GM21528 (cell line): ENCODE results near the gene SHOX.

ENCODE experiments used
- ATAC-seq: cut with Tn5 transposase; IDR thresholded peaks from one replicate; pipeline ENCODE4 v1.9.1; 2021; ENCODE audit warnings: mild to moderate bottlenecking, moderate library complexity; ENCODE audit not compliant: unreplicated experiment, low FRiP score

Gene SHOX

DNA sequence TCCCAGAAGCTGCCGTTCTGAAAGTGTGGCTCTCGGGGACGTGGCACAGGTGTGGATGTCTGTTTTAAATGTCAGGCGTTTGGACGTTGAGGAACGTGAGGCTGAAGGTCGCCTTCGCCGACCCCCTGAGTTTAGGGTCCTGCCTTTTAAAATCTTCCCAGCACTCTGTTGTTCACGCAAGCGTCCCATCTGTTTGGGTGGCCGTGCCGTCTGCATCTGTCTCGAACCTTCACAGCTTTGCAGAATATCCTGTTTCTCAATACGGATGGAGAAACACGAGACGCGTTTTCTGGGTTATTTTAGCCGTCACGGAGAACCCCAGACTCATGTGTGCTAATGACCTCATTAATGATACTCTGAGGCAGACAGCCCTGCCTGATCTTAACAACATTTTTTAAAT, 31.5 kb downstream of the SHOX start:
- no peak for ATAC-seq

- no peak for ATAC-seq
These were observed 33.2 kb downstream of the SHOX start for GRCh38 chrX:663841-664240.

DNA sequence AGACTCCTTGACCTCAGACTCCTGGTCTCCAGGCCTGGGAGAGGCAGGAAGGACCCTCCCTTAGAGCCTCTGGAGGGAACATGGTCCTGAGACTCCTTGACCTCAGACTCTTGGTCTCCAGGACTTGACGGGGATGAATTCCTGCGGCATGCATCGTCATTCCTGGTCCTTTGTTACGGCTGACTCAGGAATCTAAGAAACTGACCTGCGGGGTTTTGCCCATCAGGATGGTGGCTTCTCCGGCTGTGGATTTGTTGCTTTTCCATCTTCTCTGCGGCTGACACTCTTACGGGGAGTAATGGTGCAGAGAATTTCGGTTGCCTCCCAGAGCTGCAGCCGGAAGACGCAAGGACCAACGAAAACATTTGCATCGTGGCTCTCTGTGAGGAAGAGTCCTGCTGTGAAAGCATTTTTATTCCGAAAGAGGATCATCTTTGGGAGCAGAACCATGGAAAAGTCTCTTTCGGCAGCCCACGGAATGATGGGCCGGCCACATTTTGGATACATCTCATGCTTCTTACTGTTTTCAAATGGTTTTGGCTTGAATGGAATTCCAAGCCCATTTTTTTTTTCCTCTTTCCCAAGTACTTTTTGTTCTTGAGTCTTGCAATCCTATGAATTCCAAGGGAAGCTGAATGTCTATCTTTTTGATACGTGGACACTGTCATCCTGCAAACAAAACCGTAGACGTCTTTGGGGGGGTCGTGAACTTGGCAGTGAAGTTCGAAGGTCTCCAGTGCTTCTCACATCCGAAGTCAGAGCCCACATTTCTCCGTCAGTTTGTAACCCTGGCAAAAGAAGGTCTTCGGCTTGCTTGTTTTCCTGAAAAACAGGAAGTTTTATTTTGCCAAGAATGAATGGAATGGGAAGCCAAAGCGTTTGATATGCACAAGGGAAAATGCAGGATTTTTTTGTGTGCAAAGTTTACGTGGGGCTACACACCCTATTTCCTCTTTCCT, 36.5 kb downstream of the SHOX start:
- no peak for ATAC-seq

DNA sequence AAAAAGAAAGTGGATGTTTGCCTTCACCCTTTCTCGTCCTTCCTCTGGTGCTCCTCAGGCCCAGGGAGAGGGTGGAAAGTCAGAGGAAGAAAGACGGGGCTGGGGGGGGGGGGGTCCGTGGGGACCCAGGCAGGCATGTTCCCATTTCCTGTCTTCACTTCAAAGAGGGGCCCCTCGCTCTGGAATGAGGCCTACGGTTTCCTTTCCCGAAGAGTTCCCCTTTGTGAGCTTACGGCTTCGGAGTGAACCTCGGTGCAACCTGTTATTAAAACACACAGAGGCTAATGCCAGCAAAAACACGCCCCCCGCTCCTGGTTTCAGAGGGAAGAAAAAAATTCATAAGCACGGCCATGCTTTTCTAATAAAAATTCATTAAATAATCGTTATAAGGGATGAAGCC, 40.1 kb downstream of the SHOX start:
- no peak for ATAC-seq

DNA sequence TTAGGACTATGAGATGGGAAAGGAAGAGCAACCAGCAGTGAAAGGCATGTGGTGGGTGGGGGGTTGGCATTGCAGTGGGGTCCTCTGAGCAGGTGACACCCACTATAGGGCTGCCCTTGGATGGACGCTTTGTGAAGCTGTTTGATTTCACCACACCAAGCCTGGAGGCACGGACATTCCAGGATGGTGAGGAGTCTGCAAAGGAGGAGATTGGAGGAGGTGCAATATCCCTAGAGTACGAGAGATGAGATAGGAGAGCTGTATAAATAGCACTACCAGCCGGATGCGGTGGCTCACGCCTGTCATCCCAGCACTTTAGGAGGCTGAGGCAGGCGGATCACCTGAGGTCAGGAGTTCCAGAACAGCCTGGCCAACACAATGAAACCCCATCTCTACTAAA, 42.3 kb downstream of the SHOX start:
- ATAC-seq = no peak

GRCh38 chrX:675279-675954, 44.8 kb downstream of the SHOX start:
- ATAC-seq = no peak

DNA sequence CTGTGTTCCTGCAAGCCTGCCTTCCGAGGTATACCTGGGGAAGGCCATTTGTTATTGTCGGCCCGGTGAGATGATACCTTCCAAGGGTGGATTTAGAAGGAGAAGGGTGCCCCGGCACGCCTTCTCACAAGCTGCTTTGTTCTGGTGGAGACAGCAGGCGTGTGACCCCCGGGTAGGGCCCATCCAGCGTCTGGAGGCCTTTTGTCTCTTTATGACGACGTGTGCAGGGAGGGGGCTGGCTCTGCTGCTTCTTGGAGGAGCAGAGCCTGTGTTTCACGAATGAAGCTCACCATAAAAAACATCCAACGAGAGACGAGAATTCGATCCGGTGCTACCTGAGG, 45.3 kb downstream of the SHOX start:
- ATAC-seq = no peak

GRCh38 chrX:677376-677775, 46.8 kb downstream of the SHOX start:
- ATAC-seq = no peak

DNA sequence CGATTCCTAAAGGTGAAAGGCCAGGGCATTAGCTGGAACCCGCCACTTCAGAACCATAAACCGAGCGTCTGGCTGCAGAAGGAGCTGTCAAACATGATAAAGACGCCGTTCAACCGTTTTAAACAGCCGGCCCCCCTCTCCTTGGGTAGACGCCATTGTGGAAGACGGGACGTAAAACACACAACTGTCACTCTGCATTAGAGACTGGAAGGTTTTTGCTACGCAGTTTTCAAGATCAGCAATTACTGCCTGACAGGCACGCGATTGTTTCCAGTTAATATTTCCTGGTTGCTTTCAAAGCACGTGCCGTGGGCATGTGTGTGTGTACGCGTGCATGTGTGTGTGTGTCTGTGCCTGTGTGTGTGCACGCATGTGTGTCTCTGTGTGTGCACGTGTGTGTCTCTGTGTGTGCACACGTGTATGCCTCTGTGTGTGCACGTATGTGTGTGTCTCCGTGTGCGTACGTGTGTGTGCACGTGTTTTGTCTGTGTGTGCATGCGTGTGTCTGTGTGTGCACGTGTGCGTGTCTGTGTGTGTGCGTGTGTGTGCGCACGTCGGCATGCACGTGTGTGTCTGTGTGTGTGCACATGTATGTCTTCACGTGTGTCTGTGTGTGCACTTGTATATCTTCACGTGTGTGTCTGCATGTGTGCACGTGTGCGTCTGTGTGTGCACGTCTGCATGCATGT, 48.8 kb downstream of the SHOX start:
- no peak for ATAC-seq

DNA sequence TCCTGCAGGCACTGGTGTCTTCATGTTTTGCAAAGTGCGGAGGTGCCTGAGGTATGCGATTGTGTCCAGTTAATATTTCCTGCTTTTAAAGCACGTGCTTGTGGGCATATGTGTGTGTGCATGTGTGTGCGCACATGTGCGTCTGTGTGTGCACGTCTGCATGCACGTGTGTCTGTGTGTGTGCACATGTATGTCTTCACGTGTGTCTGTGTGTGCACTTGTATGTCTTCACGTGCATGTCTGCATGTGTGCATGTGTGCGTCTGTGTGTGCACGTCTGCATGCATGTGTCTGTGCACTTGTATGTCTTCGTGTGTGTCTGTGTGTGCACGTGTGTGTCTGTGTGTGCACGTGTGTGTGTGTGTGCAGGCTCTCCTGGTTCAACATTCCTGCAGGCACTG, 49.5 kb downstream of the SHOX start:
- ATAC-seq = no peak

GRCh38 chrX:681989-682388, 51.4 kb downstream of the SHOX start:
- no peak for ATAC-seq

- ATAC-seq = no peak
These were observed 52.3 kb downstream of the SHOX start for GRCh38 chrX:682892-683291.

DNA sequence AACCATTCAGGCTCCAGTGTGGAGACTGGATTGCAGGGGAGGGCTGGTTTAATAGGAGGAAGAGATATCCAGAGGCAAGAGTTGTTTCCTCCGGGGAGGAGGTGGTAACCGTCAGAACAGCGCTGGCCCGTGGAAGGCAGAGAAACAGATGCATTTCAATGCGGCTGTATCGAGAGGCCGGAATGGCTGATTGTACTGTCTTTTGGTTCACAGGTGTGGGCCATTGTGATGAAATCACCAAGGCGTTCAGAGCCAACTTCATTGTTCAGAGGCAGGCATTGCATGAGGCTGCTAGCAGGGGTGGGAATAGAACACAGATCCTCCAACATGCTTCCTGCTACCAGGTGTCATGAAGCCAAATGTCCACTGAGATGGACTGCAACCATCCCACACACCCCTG, 53.0 kb downstream of the SHOX start:
- ATAC-seq = no peak

DNA sequence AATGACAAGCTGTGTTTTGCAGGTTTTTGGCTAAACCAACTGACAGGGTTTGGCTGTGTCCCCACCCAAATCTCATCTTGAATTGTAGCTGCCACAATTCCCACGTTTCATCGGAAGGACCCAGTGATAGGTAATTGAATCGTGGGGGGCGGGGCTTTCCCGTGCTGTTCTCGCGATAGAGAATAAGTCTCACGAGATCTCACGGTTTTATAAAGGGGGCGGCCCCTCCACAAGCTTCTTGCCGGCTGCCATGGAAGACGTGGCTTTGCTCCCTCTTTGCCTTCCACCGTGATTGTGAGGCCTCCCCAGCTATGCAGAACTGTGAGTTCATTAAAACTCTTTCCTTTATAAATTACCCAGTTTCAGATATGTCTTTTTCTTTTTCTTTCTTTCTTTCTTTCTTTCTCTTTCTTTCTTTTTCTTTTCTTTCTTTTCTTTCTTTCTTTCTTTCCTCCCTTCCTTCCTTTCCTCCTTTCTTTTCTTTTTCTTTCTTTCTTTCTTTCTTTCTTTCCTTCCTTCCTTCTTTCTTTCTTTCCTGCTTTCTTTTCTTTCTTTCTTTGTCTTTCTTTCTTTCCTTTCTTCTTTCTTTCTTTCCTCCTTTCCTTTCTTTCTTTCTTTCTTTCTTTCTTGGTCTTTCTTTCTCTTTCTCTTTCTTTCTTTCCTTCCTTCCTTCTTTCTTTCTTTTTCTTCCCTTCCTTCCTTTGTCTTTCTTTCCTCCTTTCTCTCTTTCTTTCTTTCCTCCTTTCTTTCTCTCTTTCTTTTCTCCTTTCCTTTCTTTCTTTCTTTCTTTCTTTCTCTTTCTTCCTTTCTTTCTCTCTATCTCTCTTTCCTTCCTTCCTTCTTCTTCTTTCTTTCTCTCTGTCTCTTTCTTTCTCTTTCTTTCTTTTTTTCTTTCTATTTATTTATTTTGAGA, 54.8 kb downstream of the SHOX start:
- ATAC-seq = no peak

GRCh38 chrX:689983-690382, 59.4 kb downstream of the SHOX start:
- no peak for ATAC-seq

GRCh38 chrX:694800-695199, 64.2 kb downstream of the SHOX start:
- no peak for ATAC-seq

- no peak for ATAC-seq
These were observed 67.6 kb downstream of the SHOX start for GRCh38 chrX:698206-698605.

- ATAC-seq = no peak
These were observed 70.3 kb downstream of the SHOX start for GRCh38 chrX:700936-701335.

DNA sequence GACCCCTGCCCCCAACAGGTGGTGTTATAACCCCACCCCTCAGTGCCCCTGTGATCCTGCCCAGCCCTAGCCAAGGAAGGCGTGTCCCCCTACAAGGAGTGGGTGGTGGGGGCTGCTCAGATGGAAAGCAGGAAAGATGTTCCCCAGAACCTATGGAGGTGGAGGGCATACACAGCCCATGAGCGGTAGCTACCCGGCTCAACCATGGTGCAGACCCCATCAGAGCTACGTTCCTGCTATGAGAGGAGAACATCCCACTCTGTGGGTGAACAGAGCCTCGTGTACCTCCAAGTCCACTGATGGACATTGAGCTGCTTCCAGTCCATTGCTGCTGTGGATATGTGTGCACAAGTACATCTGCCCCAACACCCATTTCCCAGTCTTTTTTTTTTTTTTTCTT, 71.1 kb downstream of the SHOX start:
- no peak for ATAC-seq

DNA sequence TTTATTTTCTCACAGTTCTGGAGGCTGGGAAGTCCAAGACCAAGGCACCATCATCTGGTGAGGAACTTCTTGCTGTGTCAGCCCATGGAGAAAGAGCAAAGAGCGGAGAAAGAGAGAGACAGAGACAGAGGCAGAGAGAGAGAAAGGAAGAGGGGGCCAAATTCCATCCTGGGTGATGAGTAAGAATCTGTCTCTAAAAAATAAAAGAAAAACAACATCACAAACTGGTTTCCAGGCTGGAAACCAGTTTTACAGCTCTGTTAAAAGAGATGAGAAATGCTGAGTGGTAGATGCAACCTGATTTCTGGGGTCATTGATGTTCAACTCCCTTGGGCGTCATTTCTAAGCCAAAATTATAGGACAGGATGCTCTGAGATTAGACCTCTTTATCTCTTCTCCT, 72.9 kb downstream of the SHOX start:
- no peak for ATAC-seq
